Psoas muscle (tissue), 8 donors: ENCODE data around the gene TXNDC11. TPM values are rescaled to one million over a fixed set of nuclear protein-coding genes. Genes with fewer than 3 reads are reported as not detected.

ENCODE experiments used
- ATAC-seq, 4 donors: fragments of 200-7000 bp; cut with Tn5 transposase; one replicate each; pipeline ENCODE4 v1.9.1; 2020; ENCODE audit warnings: moderate library complexity in 3 of 4, mild to moderate bottlenecking in 2 of 4
- DNase-seq, 2 donors: peaks; one replicate each; pipeline ENCODE4 v3.0.0-alpha.2; 2020
- H3K27ac ChIP-seq: fragments of 200-600 bp; one replicate; pipeline ENCODE4 v1.8.0; 2022
- H3K27me3 ChIP-seq, 3 donors: fragments of 200-600 bp in 1 of 3; one replicate each; pipeline versions ENCODE4 v1.6.1 to v1.8.0; 2013 to 2022; ENCODE audit warnings: low read length in 2 of 3, mild to moderate bottlenecking in 2 of 3, moderate library complexity in 1 of 3; ENCODE audit not compliant: insufficient read depth in 3 of 3
- H3K36me3 ChIP-seq, 2 donors: fragments of 200-600 bp in 1 of 2; one replicate each; pipeline versions ENCODE4 v1.6.1 to v1.8.0; 2013 to 2022; ENCODE audit warnings: low read depth in 1 of 2, mild to moderate bottlenecking in 1 of 2, moderate library complexity in 1 of 2; ENCODE audit not compliant: insufficient read depth in 1 of 2
- H3K4me1 ChIP-seq: fragments of 200-600 bp; one replicate; pipeline ENCODE4 v1.8.0; 2022
- H3K4me3 ChIP-seq: fragments of 200-600 bp; one replicate; pipeline ENCODE4 v1.8.0; 2022; ENCODE audit warnings: mild to moderate bottlenecking
- H3K9me3 ChIP-seq: fragments of 200-600 bp; one replicate; pipeline ENCODE4 v1.8.0; 2022
- WGBS, 3 donors: extraction: QIAGEN DNeasy Blood & Tissue Kit; methylation state at CpG; one replicate each; pipeline versions ENCODE4 v1.1.6 to v1.1.7; 2013; 5-methylcytosine and 5-hydroxymethylcytosine counted together
- intact Hi-C, 2 donors: fragments of 100-400 bp; cut with DNase I; formaldehyde crosslinking; loops; one replicate each; pipeline versions ENCODE4 v1.11.0 to v1.14.2; 2022
- polyA plus RNA-seq, 3 donors: library from polyadenylated mRNA; stranded (reverse); fragments of 200-250 nt; gene quantifications; one replicate each; pipeline ENCODE4 v1.2.3, GENCODE V29; 2013
- total RNA-seq, 4 donors: library from RNA; stranded (reverse); fragmentation: NEBNext Ultra II Directional in 2 of 4; extraction: Animal tissue kit (Norgen Biotek cat#: 25700) in 2 of 4; gene quantifications; one replicate each; pipeline versions ENCODE4 v1.2.1 to v1.2.4, GENCODE V29; 2021 to 2023
- TF ChIP-seq, protein P1 (sequence below): fragments of 200-600 bp; IDR thresholded peaks from one replicate; pipeline ENCODE4 v1.8.0; 2022; ENCODE audit warnings: antibody characterized with exemption
- donor health status: healthy with polysubstance abuse.
- donor health status: DM: no; HTN: no; CAD: no; lungs with moderate emphysema.
- donor health status: Bipolar disorder and iron deficiency.
- donor health status: healthy.
- donor health status: DM: yes; HTN: yes; CAD: no.
- donor health status: DM: no; HTN: no; CAD: no.
- donor health status: DM: no; HTN: no; CAD: no.
- donor health status: DM: yes; HTN: yes; CAD: no.

The TXNDC11 gene
- total and polyA plus RNA-seq, 7 donors, result 21.3 to 49.1 (median 37.2) TPM

DNA sequence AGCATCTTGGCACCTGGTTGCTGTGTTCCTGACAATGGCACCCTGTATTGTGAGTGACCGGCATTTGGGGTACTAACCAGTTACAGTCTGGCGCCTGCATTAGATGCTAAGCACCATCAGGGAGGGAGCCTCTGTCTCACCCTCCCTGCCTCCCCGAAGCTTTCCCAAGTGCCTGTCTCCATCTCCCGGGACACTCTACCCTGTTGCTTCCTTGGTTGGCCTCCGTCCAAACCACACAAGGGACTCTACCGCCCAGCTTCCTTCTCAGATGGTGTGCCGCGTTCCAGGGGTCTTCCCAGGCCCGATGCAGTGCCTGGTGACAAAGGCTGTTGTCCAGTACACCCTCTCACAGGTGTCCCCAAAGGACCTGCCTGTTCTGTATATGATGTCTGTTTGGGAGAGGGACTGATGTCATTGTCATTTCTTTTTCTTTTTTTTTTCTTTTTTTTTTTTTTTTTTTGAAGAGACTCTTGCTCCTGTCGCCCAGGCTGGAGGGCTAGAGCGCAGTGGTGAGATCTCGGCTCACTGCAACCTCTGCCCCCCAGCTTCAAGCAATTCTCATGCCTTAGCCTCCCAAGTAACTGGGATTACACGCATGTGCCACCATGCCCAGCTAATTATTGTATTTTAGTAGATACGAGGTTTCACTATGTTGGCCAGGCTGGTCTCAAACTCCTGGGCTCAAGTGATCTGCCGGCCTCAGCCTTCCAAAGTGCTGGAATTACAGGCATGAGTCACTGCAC lies 67.7 kb downstream of the TXNDC11 start:
- Histone ChIP-seq H3K9me3 (no peaks in the 10 kb centered on the region), H3K27me3 (no peaks in the 10 kb centered on the region), H3K4me1 (peaks cover 96% of the 10 kb centered on the region), H3K36me3 (peaks cover 4 to 32% of the 10 kb centered on the region in 2 donors), H3K27ac (peak overlapping the region; percentile 91), H3K4me3 (peak overlapping the region; percentile 87)
- TF ChIP-seq, protein P1, sequence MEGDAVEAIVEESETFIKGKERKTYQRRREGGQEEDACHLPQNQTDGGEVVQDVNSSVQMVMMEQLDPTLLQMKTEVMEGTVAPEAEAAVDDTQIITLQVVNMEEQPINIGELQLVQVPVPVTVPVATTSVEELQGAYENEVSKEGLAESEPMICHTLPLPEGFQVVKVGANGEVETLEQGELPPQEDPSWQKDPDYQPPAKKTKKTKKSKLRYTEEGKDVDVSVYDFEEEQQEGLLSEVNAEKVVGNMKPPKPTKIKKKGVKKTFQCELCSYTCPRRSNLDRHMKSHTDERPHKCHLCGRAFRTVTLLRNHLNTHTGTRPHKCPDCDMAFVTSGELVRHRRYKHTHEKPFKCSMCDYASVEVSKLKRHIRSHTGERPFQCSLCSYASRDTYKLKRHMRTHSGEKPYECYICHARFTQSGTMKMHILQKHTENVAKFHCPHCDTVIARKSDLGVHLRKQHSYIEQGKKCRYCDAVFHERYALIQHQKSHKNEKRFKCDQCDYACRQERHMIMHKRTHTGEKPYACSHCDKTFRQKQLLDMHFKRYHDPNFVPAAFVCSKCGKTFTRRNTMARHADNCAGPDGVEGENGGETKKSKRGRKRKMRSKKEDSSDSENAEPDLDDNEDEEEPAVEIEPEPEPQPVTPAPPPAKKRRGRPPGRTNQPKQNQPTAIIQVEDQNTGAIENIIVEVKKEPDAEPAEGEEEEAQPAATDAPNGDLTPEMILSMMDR, result no peak
- intact Hi-C loops, result loop anchor here in 1 of 2 donors (5.0 kb wide), 2 partner anchors 37 to 122 kb away; partner anchors contain the start of gene ZC3H7A
- ATAC-seq (peak; percentile 5 to 13 (median 9)), DNase-seq (peak in 1 of 2 donors; percentile 69)
- 43 to 48% (median 47%) methylated on average over 15 of the region's 15 CpGs for WGBS, 3 donors

DNA sequence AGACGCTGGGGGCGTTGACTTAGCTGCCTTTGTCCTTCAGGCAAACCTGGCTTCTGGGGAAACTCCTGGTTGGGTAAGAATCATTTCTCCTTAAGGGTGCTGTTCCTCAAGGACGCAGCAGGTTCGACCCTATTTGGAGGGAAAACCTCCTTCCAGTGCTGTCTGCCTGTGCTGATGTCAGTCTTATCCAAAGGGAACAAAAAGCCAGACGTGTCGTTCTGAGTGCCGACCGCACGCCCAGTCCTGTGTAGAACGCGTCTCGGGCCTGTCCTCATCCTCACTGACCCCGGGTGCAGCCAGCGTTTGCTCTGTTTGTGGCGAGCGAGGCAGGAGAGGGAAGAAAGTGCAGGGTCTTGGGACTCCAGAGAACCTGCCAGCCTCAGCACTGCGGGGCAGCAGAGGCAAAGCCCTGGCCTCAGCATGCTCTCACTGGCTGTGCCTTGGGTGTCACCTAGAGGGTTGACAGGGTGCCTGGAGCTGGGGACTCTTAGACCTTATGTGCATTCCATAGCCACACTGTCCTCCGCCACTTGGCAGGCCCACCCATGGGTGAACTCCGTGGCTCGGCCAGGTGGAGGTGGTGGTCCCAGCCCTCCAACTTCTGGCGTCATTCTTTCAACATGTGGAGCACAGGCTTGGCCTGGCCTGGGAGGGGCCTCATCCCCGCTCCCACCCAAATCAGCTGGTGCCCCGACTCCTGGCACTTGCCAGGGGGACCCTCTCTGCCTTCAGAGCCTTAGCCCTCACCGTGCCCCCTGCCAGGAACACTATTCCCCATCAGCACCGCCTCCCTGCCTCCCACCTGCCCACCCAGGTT lies 68.4 kb downstream of the TXNDC11 start:
- 65 to 81% (median 69%) methylated on average over 24 to 25 of the region's 25 CpGs for WGBS, 3 donors
- H3K4me3 ChIP-seq, result peak overlapping the region; percentile 87
- intact Hi-C loops, result no loop called here

DNA sequence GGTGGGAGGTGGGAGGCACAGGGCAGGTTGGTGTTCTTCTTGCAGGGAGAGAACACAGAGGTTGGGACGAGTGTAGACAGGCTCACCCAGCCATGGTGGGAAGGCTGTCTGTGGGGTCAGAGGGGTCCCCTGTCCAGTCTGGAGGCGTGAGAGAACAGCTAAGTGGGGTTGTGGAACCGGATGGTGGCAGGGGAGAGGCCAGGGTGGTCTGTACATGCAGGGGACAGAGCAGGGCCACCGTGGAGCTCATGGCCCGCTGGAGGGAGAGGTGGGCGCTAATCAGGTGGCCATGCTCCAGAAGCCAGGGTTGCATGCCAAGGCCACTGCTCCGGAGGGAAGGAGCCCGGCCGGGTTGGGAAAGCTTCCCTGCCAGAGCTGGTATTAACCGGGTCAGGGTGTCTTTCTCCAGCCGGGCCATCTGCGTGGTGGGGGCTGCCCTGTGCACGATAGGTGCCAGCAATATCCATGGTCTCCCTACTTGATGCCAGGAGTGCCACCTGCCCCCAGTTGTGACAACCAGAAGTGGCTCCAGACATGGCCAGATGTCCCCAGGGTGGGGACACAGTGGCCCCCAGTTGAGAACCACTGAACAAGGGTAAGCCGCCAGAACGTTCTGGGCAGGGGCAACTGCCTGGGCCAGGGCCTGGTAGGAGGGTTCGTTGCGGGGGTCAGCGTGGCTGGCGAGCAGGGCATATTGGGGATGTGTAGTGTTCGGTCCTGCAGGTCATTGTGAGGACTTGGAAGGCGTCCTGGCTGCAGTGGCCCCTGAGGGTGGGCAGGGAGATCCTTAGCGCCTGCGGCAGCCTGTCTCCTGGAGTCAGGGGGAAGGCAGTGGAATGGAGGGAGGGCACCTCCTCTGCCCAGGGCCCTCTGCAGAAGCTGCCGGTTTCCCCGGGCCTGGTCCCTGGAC lies 69.3 kb downstream of the TXNDC11 start:
- intact Hi-C loops, result no loop called here
- Histone ChIP-seq H3K27me3 (no peaks in the 10 kb centered on the region), H3K4me3 (peak overlapping the region; percentile 87), H3K36me3 (peaks cover 0 to 18% of the 10 kb centered on the region in 2 donors), H3K27ac (peak overlapping the region; percentile 91), H3K4me1 (peaks cover 86% of the 10 kb centered on the region), H3K9me3 (no peaks in the 10 kb centered on the region)
- DNase-seq (peak in 1 of 2 donors; percentile 71), ATAC-seq (no peak)
- TF ChIP-seq, protein P1, result no peak
- WGBS, 3 donors, result 29 to 44% (median 33%) methylated on average over 25 of the region's 25 CpGs

More for the DNA sequence above, 68.4 kb downstream of the TXNDC11 start:
- DNase-seq (peak in 1 of 2 donors; percentile 63), ATAC-seq (peak in 3 of 4 donors; percentile 8 to 17 (median 16))
- Histone ChIP-seq H3K4me1 (peaks cover 93% of the 10 kb centered on the region), H3K36me3 (peaks cover 0 to 27% of the 10 kb centered on the region in 2 donors), H3K9me3 (no peaks in the 10 kb centered on the region), H3K27me3 (no peaks in the 10 kb centered on the region), H3K27ac (peak overlapping the region; percentile 91)
- TF ChIP-seq, protein P1, result no peak

DNA sequence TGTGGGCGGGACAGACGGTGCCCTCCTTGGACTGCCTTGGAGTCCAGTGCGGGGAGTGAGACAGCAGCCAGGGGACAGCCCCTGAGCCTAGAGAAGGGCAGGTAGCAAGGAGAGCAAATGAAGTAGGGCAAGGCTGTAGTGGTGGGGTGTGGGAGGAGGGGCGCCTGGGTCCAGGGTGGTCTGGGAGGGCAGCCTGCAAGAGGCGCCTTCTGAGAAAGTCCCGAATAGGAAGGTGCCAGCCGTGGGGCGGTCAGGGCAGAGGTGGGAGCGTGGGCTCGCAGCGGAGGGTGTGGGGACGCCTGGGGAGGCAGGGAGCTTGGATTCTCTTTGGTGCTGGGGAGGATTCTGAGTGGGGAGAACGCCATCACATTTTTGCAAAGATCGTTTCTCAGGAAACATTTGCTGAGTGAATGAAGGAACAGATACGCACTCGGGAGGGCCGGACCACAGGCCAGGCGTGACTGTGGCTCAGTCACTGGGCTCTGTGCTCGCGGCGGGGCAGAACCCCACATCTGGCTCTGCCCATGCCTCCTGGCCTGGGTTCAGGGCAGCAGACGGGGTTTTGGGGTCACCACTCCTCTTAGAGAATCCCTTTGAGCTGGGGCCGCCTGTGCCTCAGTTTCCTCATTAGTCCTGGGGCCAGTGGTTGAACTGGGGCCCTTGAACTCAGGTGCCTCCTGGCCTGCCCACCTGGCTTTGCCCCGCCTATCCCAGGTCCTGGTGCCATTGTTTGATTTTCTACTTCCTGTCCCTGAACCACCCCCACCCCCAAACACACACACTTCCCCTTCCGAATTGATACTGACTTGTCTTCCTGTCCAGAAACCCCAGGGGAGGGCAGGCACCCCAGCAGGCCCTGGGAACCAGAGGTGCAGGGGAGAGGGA lies 70.2 kb downstream of the TXNDC11 start:
- Histone ChIP-seq H3K27ac (peak overlapping the region; percentile 91), H3K36me3 (peaks cover 0 to 14% of the 10 kb centered on the region in 2 donors), H3K4me3 (peak overlapping the region; percentile 87), H3K4me1 (peaks cover 82% of the 10 kb centered on the region), H3K9me3 (no peaks in the 10 kb centered on the region), H3K27me3 (no peaks in the 10 kb centered on the region)
- TF ChIP-seq, protein P1, result no peak
- no peak for DNase-seq
- no peak for ATAC-seq
- 71 to 81% (median 71%) methylated on average over 22 to 25 of the region's 25 CpGs for WGBS, 3 donors
- intact Hi-C loops, result no loop called here
